Loucy (cell line): Measurements from ENCODE around the gene SRD5A1.

Experiments
- EZH2phosphoT487 ChIP-seq: fragments of 200-600 bp; IDR thresholded peaks from 2 replicates; pipeline ENCODE4 v1.6.1; 2018; ENCODE audit warnings: antibody characterized with exemption, mild to moderate bottlenecking, moderate library complexity, borderline replicate concordance
- TF ChIP-seq, protein P1 (sequence below): fragments of 200-600 bp; sonication (generic); conservative IDR thresholded peaks from 2 replicates; pipeline ENCODE4 v1.5.1; 2014; ENCODE audit warnings: mild to moderate bottlenecking, antibody characterized with exemption, low read length

DNA sequence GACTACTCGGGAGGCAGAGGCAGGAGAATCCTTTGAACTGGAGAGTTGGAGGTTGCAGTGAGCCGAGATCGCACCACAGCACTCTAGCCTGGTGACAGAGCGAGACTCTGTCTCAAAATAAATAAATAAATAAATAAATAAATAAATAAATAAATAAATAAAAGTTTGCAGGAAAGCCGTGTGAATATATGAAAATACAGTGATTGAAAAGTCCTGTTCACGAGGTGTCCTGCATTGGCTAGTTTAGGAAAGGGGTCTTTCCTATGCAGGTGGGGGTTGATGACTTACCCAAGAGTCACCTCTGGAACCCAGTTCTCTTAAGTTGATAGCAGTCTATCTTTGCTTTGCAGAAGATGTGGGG lies 87.3 kb downstream of the SRD5A1 start:
- TF ChIP-seq, protein P1, sequence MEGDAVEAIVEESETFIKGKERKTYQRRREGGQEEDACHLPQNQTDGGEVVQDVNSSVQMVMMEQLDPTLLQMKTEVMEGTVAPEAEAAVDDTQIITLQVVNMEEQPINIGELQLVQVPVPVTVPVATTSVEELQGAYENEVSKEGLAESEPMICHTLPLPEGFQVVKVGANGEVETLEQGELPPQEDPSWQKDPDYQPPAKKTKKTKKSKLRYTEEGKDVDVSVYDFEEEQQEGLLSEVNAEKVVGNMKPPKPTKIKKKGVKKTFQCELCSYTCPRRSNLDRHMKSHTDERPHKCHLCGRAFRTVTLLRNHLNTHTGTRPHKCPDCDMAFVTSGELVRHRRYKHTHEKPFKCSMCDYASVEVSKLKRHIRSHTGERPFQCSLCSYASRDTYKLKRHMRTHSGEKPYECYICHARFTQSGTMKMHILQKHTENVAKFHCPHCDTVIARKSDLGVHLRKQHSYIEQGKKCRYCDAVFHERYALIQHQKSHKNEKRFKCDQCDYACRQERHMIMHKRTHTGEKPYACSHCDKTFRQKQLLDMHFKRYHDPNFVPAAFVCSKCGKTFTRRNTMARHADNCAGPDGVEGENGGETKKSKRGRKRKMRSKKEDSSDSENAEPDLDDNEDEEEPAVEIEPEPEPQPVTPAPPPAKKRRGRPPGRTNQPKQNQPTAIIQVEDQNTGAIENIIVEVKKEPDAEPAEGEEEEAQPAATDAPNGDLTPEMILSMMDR: no peak
- TF ChIP-seq EZH2phosphoT487: no peak
